ENCODE data around the gene RNF151.
A peak's percentile ranks its signal among the peaks of the same experiment; 100 is the strongest.
"Not testable (repeated sequence)": the region's sequence is repeated elsewhere in the genome, so short reads cannot be mapped to it uniquely, and the experiment has no call there.

RNF151 gene

DNA sequence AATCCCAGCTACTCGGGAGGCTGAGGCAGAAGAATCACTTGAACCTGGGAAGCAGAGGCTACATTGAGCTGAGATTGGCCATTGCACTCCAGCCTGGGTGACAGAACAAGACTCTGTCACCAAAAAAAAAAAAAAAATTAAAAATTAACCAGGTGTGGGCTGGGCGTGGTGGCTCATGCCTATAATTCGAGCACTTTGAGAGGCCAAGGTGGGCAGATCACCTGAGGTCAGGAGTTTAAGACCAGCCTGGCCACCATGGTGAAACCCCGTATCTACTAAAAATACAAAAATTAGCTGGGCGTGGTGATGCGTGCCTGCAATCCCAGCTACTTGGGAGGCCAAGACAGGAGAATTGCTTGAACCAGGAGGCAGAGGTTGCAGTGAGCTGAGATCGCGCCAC lies 26.8 kb upstream of the RNF151 start:
- not testable (repeated sequence) for DNase-seq

DNA sequence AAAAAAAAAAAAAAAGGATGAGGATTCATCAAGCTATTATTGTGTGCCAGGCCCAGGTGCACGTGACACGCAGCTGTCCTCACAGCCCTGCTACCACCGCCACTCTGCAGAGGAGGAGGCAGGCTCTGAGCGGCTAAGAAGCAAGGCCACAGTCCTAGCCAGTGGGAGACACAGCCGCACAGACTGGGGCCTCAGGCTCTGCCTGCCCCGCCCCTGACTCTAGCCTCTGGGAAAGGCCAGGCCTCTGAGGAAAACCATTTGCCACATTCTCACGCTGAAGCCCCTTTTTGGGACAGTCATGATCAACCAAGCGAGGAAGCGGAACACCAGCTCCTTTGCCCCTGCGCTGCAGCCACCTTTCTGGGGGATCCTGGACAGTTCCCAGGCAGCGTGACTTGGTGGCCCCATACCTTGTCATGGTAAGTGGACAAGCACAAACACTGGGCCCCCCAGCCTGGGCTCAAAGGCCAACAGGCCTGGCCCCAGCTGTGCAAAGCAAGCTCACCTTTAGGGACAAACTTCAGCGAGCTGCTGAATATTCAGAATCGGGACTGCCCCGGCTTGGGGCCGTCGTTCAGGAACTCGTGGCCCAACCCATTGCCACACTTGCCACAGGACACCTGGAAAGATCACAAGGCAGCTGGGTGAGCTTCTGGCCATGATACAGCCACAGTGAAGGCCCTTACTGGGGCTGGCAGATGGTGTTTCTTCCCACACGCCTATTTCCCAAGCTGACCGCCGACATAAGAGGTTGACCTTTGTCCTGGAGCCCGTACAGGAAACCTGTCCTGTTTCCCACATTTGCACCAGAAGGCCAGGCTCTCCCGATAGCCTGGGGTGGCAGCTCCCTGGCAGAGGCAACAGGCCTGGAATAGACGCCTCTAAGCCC lies 26.1 kb upstream of the RNF151 start:
- no peak for DNase-seq

DNA sequence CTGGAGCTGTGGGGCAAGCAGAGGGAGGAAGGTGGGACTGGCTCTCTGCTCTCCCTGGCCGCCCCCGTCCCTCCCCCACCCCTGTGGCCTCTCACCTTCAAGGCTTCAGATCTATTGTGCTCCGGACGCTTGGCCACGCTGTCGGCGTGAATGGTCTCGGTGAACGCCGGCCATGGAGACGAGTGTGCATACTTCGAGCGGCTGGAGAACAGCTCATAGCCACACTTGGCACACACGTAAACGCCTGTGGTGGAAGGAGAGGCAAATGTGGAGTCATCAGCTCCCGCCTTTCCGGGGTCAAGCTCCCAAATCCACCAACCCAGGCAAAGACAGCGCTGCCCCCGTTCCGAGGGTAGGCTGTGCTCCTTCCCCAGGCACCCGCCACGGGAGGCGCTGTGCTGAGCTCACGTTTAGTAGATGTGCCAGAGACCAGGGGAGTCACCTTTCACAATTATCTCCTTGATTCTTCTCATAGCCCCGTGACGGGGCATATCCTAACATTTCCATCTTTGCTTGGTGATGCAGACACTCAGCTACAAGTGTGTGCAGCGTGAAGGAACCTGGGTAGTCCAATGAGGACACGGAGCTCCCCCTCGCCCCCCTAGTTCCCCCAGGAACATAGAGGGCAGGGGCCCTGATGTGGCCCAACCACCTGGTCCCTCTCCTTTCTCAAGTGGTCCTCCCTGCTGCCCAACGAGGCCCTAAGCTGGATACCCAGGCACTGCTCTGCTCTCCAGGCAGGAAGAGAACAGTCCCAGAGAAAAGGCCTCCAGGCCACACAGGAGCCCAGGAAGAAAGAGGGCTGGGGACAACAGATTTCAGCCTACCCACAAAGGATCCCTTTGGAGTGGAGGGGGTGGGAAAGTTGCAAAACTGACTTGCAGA lies 25.3 kb upstream of the RNF151 start:
- DNase-seq, result no peak

- DNase-seq, result no peak
These were observed 24.4 kb upstream of the RNF151 start for GRCh38 chr16:1942047-1942809.

DNA sequence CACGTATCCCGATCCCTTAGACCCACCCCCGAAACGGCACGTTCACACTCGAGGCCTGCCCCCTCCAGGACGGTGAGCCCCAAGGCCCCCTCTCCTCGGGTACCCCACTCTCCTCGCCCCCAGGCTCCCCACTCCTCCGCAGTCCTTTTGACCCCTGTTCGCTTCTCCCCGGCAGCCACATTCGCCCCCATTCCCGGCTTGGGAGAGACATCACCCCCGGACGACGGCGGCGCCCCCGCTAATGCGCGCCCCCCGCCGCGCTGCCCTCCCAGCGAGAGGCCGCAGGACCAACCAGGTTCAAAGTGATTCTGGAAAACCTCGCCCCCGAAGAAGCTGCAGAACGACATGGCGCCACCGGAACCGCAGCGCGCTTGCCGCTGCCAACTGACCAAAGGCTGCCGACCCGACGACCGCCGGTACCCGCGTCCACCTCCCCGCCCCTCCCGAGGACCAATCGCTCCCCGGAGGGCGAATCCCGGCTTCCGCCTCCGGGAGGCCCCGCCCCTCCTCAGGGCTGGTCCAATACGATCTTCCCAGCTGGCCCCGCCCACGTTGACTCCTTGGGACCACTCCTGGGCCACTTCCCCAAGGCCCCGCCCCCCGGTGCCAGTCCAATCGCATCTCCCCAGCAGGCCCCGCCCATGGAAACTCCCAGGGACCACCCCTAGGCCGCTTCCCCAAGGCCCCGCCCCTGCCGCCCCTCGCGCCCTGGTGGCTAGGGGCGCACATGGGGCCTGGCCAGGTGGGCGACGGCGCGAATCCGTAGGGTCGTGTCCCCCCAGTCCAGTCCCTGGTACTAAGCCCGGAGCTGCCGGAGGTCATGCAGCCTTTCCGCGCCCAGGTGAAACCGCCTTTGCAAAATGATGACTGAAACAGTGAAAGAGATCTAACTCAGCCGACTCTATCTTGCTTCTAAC lies 23.6 kb upstream of the RNF151 start, which contains the start of gene MSRB1:
MSRB1 (minus strand) TSS at position 390 of the 917 bp plus-strand sequence; CDS start at position 347, 43 bp downstream.
- DNase-seq, result peak; percentile 100

DNA sequence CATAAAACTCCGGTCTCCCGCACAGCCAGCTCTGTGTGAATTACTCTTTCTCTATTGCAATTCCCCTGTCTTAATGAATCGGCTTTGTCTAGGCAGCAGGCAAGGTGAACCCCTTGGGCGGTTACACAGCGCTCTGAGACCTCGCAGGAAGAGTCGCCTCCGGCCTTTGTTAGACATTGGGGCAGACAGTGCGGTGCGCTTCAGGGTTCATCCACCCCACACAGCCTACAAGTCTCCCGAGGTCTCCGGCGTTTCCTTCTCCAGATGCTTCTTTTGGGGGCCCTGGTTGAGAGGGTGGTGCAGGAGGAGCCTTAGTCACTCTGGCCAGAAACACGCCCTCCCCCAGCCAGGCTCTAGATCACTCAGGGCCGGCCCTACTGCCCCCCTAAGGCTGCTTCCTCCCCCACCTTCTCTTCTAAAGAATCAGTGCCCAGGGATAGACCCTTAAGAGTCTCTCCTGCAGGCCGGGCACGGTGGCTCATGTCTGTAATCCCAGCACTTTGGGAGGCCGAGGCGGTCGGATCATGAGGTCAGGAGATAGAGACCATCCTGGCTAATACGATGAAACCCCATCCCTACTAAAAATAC lies 21.9 kb upstream of the RNF151 start:
- DNase-seq, result no peak

DNA sequence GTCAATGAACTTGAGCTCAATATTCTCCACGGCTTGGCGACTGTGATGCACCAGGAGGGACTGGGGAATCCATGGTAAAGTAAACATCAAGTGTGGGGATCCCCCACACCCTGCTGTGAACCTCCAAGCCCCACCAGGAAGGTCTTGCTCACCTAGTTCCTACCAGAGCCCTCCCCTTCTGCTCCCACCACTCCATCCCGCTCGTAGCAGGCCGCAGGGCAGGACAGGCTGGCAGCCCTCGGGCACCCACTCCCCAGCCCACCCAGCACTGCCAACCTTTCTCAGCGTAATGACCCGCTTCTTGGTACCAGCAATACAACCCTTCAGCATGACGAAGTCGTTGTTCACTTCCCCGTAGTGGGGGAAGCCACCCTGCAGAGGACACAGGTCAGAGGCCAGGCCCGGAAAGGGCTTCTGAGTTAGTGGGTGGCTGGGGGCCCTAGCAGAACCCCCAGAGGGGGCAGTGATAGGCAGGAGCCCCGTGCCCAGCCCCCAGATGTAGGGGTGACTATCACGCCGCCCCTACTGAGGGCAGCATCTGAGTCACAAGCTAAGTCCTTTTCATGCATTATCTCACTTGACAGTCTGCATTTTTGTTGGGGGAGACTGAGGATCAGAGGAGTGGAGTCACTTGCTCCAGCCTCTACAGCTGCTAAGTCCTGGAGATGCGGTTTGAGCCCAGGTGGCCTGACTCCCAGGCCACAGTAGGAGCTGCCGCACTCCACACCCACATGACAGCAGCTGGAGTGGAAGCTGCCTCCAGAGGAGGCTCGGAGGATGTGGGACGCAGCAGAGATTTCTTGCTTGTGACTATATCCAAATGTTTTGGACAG lies 20.9 kb upstream of the RNF151 start:
- no peak for DNase-seq

GRCh38 chr16:1946495-1947368 lies 19.9 kb upstream of the RNF151 start:
- no peak for DNase-seq

GRCh38 chr16:1947369-1947670 lies 19.3 kb upstream of the RNF151 start:
- no peak for DNase-seq

GRCh38 chr16:1949507-1949906 lies 17.1 kb upstream of the RNF151 start:
- DNase-seq, result no peak

DNA sequence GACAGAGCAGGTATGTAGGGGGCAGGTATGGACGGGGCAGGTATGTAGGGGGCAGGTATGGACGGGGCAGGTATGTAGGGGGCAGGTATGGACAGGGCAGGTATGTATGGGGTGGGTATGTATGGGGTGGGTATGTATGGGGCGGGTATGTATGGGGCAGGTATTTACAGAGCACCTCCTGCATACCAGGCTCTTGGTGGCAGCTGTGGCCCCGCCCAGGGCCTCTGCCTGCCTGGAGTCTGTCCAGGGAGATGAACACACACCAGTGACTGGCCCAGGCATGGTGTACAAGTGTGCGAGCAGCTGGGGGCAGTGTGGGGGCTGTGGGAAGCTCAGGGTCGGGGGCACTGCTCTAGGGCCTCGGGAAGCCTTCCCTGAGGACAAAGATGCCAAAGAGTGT lies 16.6 kb upstream of the RNF151 start:
- no peak for DNase-seq

GRCh38 chr16:1950559-1950958 lies 16.1 kb upstream of the RNF151 start:
- no peak for DNase-seq

DNA sequence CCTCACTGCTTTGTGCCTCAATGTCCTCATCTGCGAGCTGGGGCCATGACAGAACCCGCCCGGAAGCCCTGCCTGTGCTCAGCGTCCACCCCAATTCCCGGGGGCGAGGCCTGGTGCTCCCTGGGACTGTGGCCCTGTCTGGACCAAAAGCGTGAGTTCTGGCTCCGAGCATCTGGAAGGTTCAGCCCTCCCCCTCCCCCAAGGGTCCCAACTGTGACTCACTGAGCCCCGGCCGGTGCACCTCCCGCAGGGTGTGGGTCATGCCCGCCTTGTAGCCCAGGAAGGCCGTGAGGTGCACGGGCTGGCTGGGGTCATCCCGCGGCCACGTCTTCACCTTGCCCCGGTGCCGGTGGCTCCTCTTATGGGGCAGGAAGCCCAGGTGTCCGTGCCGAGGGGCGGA lies 12.9 kb upstream of the RNF151 start:
- no peak for DNase-seq

GRCh38 chr16:1957434-1958142 lies 9.1 kb upstream of the RNF151 start:
- DNase-seq, result not testable (repeated sequence)

GRCh38 chr16:1958143-1958491 lies 8.5 kb upstream of the RNF151 start:
- not testable (repeated sequence) for DNase-seq

GRCh38 chr16:1958715-1959268 lies 7.9 kb upstream of the RNF151 start:
- no peak for DNase-seq

DNA sequence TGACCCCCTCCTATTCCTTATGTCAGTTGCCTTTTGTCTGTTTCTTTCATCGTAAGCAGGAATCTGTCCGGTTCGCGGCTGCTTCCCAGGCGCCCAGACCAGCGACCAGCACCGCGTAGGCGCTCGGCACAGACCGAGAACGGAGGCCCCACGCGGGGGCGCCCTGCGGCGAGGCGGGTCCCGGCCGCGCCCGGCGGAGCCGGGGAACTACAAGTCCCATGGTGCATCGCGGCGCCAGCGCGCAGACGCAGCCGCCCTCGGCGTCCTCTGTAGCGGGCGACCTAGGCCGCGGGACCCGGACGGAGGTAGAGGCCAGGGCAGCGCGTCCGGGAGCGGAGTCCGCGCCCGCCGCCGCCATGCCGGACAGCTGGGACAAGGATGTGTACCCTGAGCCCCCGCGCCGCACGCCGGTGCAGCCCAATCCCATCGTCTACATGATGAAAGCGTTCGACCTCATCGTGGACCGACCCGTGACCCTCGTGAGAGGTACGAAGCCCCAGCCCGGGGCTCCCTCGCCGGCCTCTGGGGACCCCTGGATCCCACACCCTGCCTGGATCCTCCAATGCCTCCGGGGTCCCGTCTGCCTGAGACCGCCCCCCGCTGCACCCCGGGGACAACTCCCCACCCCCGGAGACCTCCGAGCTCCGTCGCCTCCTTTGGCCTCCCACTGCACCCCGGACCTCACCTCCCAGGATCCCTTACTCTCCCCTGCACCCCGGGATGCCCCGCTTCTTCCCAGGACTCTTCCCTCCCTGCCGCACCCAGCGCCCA lies 7.2 kb upstream of the RNF151 start, which contains the start of gene NDUFB10:
NDUFB10 (plus strand) TSS at position 270 of the 771 bp plus-strand sequence; CDS start at position 357, 87 bp downstream.
- DNase-seq, result peak; percentile 76
